HG03521 (cell line): ENCODE measurements around the gene USO1.
"Not testable (repeated sequence)": the region's sequence is repeated elsewhere in the genome, so short reads cannot be mapped to it uniquely, and the experiment has no call there.

ENCODE experiments used
- ATAC-seq: cut with Tn5 transposase; IDR thresholded peaks from one replicate; pipeline ENCODE4 v1.9.1; 2021; ENCODE audit warnings: mild to moderate bottlenecking, moderate library complexity; ENCODE audit not compliant: unreplicated experiment

Gene USO1

DNA sequence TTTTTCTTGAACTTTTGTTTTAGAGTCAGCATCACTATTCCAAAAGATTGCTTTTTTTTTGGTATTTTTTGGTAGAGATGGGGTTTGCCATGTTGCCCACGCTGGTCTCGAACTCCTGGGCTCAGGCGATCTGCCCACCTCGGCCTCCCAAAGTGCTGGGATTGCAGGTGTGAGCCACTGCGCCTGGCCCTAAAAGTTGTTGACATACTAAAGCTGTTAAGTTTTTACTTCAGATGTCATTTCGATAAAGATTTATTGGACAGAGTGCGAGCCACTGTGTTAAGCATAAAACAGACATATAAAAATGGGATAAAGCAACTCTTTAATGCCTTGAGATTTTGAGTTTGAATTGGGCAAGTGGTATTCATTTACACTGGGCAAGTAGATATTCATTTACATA is 28.3 kb downstream of the USO1 start:
- ATAC-seq, result no peak

DNA sequence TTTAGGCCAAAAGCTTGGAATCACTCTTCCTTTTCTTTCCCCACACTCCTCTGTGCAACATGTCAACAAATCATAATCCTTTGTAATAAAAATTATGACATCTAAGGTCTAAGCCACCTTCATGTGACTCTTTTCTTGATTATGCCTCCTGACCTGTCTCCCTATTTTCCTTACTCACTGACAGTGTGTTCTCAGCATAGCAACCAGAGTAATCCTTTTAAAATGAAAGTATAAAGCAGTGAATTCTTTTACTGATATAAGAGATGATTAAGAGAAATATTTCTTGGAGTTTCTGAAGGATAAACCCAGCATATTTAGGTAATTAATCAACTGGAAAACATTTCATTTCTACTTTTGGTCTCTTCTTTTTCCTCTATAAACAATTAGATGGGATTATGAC is 44.7 kb downstream of the USO1 start:
- ATAC-seq, result no peak

DNA sequence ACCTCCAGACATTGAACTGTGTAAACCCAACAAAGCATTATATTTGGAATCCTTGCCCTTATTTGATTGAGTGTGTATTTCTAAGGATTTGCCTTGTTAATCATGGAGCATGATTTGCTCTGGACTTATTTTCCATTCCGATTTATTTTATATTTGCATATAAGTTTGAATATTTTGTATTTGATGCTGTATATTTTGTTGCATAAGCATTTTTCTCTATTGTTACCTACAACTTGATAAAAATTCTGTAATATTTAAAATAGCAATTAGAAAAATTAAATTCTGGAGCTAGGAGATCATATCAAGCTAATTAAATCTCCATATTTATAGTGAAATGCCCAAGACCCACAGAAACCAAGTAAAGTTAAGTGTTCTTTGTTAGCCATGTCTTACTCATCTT is 47.2 kb downstream of the USO1 start:
- ATAC-seq, result no peak

- no peak for ATAC-seq
Observed at GRCh38 chr4:75777589-75777988, 53.2 kb downstream of the USO1 start.

DNA sequence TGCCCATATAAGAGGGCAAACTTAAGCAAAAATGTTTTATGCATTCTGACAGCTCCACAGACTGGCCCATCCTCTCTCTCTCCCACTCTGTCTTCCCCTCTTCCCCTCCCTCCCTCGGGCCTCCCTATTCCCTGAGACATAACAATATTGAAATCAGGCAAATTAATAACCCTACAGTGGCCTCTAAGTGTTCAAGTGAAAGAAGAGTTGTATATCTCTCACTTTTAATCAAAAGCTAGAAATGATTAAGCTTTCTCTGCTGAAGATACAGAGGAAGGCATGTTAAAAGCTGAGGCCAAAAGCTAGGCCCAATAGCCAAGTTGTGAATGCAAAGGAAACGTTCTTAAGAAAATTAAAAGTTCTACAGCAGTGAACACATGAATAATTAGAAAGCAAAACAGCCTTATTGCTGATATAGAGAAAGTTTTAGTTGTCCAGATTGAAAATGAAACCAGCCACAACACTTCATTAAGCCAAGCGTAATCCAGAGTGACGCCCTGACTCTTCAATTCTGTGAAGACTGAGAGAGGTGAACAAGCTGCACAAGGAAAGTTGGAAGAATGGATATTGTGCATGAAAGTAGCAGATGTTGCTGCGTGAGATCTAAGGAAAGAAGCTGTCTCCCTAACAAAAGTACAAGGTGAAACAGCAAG is 54.9 kb downstream of the USO1 start:
- no peak for ATAC-seq

- no peak for ATAC-seq
Observed at GRCh38 chr4:75781305-75781704, 56.9 kb downstream of the USO1 start.

DNA sequence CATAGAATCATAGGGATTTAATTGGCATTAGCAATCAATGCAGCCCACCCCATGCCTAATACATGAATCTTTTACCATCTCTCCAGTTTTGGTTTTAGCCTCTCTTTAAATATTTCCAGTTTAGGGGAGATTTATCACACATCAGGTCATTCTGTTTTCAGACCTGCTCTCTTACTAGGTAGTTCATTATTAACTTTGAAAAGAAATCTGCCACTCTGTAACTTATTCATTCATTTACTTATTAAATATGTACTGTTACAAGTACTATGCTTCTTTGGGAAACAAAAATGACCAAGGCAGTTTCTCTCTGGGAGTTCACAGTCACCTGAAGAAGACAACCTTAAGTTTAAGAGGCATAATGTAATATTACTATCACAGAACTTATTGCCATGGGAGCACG is 62.1 kb downstream of the USO1 start:
- ATAC-seq, result no peak

GRCh38 chr4:75786938-75787337 is 62.6 kb downstream of the USO1 start:
- no peak for ATAC-seq

DNA sequence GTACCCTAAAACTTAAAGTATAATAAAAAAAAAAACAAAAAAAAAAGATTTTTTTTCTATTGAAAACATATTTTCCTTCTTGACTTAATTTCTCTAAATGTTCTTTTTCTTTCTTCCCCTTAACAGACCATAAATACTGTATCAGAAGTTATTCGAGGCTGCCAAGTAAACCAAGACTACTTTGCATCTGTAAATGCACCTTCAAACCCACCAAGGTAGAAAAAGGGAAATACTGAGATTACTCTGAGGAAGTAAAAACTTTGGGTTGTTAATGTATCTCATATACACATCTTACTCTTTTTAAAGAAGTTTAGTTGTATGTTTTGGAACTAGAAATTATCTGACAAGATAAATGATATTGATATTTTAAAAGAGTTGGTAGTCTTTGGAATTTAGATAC is 65.6 kb downstream of the USO1 start:
- ATAC-seq, result no peak

- ATAC-seq, result no peak
Observed at GRCh38 chr4:75800972-75801371, 76.6 kb downstream of the USO1 start.

- not testable (repeated sequence) for ATAC-seq
Observed at GRCh38 chr4:75806035-75806434, 81.7 kb downstream of the USO1 start.

DNA sequence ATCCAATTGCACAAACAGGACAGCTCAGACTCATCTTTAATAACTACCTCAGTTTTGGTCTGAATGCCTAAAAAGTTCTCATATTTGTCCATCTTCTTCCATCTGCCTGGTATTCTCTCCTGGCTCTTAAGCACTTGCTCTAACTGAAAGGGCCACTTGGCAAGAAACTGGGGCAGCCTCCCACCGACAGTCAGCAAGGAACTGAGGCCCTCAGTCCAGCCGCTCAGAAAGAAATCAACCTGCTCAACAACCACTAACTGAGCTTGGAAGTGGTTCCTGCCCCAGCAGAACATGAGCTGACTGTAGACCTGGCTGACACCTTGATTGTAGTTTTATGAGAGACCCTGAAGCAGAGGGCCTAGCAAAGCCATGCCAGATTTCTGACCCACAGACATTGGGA is 93.5 kb downstream of the USO1 start:
- ATAC-seq, result no peak

DNA sequence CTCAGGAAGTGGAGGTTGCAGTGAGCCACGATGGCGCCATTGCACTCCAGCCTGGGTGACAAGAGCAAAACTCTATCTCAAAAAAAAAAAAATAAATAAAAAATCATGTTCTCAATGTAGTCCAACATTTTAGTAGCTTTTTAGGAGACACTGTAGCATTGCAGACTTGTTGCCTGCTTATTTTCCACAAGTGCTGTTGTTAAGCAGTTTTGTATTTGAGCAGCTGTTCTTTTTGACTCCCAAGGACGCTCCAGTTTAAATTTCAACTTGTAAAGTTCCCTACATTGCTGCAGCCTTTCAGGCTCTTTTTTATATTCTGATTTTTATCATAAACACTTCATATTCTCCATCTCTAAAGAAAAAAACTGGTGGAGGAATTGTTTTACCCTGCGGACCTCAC is 94.7 kb downstream of the USO1 start:
- ATAC-seq, result no peak

GRCh38 chr4:75820197-75820596 is 95.8 kb downstream of the USO1 start:
- no peak for ATAC-seq

GRCh38 chr4:75820676-75821075 is 96.3 kb downstream of the USO1 start:
- ATAC-seq, result no peak

DNA sequence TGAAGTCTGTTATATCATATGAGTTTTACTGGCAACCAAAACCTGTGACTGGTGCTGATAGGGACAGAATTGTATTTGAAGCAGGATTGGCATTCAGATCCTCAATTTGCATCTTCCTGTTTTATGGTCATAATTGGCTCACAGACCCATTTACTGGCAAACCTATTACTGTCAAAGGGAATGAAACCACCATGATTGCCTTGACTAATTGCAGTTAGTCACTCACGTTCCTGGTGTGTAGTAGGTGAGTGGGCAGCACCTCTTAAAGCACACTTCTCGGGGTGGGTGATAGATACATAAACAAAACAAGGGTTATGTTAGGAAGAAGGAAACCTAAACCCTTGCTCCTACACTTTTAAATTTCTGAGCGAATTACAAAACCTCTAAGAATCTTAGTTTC is 96.8 kb downstream of the USO1 start:
- no peak for ATAC-seq

GRCh38 chr4:75821966-75822365 is 97.6 kb downstream of the USO1 start:
- ATAC-seq, result no peak

GRCh38 chr4:75822416-75822815 is 98.0 kb downstream of the USO1 start:
- no peak for ATAC-seq

DNA sequence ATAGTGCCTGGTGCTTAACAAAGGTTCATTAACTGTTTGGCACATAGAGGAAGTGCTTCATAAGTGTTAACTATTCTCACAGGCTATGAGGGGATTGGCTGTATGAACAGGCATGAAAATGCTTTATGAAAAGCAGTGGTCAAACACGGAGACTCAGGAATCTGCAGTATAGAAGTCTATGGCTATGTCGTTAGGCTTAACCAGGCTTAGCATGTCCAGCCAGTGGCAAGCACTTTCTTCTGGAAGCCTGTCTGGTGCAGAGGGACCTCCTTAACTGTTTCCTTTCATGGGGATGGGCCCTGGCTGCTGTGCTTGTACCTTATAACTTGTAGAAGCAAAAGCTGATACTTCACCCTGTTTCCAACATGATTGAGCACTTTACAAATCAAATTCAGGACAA is 99.4 kb downstream of the USO1 start:
- no peak for ATAC-seq

DNA sequence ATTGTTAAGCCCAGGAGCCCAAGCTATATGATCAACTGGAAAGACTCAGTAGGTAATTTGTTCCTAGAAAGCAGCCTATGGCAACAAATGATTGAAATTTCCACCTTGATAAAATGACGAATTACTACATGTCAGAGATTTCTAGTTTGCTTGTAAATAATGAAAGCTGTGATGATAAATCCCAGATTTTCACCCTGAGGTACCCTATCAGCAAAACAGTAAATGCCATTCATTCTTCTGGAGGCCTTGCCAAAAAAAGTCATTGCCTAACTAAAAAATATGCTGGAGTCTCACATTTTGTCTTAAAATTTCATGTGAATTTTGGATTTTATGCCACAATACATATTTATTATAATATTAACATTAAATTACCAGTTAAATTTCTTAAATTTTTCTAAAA is 106.5 kb downstream of the USO1 start:
- no peak for ATAC-seq

DNA sequence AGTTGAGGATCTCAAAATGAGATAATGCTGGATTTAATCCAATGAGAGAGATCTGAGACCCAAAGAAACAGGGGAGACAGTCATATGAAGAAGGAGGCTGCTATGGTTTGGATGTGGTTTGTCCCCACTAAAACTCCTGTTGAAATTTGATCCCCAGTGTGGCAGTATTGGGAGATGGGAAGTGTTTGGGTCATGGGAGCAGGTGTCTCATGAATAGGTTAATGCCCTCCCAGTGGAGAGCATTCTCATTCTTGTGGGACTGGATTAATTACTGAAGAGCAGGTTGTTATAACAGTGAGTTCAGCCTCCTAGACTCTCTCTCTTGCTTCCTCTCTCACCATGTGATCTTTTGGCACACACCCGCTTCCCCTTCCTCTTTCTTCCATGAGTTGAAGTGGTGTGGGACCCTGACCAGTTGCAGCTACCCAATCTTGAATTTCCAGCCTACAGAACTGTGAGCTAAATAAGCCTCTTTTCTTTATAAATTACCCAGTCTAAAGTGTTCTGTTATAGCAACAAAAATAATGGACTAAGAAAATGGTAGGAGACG is 107.6 kb downstream of the USO1 start:
- no peak for ATAC-seq

DNA sequence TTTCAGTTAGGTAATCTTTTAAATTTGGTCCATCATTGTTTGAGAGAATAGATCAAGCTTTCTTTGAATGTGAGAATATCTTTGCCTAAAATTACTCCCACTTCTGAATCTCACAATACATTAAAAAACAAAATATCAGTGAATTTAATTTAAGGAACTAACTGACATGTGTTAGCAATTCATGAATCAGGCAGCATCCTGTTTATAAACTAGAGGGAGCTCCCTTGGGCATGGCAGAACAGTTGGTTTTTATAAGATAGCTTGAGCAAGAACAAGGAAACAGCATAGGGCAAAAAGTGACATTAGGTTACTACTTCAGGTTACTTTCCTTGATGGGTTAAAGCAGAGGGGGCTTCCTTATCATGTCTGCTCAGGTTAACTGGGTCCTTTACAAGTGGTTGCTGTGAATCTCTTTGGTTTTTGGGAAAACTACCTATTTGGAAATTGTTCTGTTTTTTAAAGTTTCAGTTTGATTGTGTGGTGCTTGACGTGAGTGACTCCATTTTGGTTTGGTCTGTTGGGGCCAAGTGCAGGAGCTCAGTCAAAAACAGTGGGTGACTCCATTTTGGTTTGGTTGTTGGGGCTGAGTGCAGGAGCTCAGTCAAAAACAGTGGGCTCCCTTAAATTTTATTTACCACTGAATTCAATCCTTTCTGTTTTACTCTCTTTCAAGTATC is 109.9 kb downstream of the USO1 start:
- ATAC-seq, result no peak

- ATAC-seq, result no peak
Observed at GRCh38 chr4:75834772-75835154, 110.4 kb downstream of the USO1 start.
